ENCODE data around the gene ACTR3C.
"Not testable (repeated sequence)": the region's sequence is repeated elsewhere in the genome, so short reads cannot be mapped to it uniquely, and the experiment has no call there.

ACTR3C gene

DNA sequence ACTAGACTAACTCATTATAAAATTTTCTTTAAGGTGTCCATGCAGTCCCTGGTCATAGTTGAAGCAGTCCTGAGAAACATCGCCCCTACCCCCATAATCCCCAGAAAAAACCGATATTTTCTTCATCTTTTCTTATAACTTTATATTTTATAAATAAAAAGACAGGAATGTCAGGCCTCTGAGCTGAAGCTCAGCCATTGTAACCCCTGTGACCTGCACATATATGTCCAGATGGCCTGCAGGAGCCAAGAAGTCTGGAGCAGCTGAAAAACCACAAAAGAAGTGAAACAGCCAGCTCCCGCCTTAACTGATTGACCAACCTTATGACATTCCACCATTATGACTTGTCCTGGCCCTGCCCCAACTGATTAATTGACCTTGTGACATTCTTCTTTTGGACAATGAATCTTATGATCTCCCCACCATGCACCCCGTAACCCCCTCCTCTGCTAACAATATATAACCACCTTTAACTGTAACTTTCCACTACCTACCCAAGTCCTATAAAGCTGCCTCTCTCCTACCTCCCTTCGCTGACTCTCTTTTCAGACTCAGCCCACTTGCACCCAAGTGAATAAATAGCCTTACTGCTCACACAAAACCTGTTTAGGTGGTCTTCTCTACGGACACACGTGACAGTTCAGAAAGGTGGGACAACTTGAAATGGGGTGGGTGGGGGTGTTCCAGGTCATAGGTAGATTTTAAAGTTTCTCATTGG is 10.5 kb downstream of the ACTR3C start:
- DNase-seq, result not testable (repeated sequence)

DNA sequence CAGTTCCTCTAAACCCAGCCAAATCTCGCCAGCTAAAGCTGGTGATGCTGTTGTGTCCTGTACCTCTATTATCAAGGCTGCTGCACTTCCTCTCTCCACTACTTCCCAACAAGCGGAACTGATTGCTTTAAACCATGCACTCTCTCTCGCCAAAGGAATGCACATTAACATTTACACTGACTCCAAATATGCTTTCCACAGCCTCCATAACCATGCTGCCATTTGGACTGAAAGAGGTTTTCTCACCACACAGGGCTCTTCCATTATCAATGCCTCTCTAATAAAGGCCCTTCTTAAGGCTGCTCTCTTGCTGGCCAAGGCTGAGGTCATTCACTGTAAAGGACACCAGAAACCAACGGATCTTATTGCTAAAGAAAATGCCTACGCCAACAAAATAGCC is 11.6 kb downstream of the ACTR3C start:
- DNase-seq, result no peak

DNA sequence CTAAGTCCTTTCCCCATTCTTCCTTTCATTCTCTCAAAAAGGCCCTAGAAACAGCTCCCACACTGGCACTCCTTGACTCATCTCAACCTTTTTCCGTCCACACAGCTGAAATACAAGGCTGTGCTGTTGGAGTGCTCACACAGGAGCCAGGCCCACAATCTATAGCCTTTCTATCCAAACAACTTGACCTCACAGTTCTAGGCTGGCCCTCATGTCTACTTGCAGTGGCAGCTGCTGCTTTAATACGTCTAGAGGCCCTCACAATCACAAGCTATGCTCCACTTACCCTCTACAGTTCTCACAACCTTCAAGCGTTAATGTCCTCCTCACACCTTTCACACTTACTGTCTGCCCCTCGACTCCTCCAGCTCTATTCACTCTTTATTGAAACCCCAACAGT is 12.2 kb downstream of the ACTR3C start:
- DNase-seq, result no peak

DNA sequence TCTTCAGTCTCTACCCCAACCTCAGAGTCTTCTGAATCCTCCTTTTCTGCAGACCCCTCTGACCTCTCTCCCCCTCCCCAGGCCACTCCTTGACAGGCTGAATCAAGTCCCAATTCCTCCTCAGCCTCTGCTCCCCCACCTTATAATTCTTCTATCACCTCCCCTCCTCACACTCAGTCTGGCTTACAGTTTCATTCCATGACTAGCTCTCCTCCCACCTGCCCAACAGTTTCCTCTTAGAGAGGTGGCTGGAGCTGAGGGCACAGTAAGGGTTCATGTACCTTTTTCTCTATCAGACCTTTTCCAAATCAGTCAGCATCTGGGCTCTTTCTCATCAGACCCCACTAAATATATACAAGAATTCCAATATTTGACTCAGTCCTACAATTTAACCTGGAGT is 14.8 kb downstream of the ACTR3C start:
- no peak for DNase-seq

DNA sequence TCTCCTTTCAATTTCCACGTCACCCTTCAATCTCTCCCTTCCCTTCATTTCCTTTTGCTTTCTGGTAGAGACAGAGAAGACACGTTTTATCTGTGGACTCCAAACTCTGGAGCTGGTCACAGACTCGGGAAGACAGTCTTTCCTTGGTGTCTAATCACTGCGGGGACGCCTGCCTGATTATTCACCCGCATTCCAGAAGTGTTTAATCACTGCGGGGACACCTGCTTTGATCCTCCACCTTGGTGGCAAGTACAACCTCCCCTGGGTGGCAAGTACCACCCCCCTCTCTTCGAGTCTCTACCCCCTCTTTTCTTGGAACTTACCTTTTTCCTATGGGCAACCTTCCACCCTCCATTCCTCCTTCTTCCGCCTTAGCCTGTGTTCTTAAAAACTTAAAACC is 15.4 kb downstream of the ACTR3C start:
- DNase-seq, result no peak

DNA sequence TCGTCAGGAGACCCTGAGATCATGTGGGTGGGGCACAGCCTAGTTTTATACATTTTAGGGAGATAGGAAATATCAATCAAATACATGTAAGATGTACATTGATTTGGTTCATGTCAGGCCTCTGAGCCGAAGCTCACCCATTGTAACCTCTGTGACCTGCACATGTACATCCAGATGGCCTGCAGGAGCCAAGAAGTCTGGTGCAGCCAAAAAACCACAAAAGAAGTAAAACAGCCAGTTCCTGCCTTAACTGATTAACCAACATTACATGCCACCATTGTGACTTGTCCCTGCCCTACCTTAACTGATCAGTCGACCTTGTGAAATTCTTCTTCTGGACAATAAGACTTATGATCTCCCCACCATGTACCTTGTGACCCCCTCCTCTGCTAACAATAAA is 16.2 kb downstream of the ACTR3C start:
- no peak for DNase-seq

DNA sequence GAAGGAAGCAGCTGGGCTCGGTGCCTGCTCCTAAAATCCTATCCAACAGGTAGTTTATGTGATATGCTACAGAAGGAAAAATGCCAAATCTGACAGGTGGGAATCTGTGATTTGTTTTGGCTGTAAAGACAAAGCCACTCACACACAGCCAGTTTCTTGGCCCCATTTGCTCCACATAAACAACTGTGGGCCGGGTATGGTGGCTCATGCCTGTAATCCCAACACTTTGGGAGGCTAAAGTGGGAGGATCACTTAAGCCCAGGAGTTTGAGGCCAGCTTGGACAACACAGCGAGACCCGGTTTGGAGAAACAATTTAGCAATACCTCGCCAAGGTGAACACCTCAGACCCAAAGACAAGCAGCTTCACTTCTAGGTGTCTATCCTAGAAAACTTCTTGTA is 17.0 kb downstream of the ACTR3C start:
- not testable (repeated sequence) for DNase-seq

DNA sequence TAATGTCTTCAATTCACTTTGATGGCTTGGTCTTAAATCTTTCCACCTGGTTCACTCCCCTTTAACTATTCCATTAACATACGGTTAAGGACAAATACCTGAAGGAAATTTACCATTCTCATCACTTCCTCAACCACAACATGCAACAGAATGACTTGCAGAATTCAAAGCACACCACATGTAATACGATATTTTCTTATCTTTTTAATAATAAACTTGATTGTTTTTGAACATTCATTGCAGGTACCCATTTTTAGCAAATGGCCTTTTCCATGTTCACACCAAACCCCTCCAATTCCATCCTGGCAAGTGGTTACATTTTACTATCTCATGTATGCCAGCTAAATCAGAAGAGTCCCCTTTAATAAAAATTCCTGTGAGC is 17.5 kb downstream of the ACTR3C start:
- not testable (repeated sequence) for DNase-seq

DNA sequence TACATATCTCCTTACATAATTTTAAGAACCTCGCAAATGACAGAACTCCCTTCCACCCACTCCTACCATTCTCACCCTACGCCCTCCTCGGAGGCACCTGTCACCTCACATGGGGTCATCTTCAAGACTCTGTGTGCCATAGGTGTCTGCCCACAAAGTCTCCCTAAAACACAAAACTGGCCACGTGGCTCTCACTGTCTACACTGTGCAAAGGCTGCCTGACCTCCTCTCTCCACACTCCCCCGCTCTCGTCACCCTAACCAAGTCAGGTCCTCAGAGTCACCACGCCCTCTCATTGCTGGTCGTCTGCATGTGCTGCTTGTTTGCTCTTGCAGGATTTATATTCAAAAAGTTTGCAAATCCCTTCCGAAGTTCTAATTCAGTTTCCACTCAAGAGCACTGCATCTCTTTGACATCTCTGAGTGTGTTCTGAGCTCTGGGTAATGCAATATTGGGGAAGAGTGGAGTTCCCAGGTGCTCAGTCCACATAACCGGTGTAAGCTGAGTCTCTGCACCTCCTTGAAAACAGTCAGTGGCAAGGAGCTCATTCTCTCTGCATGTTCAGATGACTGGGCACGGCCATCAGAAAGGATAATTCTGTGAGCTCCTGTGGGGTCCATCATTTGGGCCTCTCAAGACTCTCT is 18.0 kb downstream of the ACTR3C start:
- not testable (repeated sequence) for DNase-seq

DNA sequence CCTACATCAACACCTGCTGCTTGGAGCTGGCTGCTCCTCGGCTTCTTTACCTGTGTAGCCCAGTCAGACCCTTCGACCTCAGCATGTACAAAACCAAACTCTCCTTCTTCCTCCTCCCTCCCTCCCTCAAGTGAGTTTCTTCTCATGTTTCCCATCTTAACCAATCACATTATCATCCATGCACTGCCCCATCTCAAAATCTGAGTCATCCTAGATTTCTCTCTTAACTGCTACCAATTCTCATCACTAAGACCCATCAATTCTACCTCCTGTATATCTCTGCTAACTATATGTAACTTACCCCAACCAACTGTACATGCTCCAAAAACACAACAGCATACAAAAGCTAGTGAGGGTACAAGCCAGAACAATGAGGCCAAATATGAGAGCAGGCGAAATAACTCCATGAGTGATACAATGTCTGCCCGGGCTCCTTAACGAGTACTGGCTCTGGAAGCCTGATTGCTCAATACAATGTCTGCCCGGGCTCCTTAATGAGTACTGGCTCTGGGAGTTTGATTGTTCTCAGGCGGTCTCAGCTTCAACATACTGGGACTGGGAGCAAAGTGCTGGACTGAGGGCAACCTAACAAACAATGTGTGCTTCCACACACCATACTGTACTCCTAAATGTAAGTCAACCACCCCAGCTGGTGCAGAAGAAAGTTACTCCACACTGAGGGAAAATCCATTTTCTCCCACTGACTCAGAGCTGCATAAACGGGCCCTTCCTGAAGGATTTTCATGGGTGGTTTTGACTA is 18.7 kb downstream of the ACTR3C start:
- DNase-seq, result not testable (repeated sequence)

DNA sequence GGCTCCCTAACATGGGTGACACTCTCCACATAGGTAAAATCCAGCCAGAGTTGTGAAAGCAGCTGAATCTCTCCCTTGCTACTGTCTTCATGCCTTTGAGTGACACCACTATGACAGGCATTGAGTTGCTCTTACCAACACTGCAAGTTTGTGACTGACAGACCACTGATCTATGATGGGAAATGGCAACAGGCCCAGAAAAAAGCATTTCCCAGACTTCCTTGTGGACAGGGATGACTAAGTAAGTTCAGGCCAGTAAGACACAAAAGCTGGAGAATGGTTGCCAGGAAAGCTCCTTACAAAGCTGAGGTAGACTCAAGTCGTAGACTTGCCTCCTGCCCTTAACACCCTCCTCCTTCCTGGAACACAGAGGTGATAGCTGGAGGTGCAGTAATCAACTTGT is 20.4 kb downstream of the ACTR3C start:
- not testable (repeated sequence) for DNase-seq

DNA sequence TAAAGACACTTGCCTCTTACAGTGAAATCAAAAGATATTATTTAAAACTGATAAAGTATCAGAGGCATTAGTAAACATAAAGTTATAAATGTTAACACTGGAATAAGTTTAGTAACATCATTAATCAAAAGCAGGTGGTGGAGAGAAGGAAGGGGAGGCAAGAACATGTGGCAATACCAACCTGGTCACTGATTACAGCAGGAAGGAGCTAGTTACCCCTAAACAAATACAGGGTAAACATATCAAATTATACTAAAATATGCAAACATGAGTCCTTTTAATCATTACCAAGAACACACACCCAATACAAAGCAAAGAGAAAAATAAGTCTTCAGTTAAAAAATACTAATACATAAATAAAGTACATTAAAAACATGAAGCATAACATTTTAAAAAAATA is 25.4 kb downstream of the ACTR3C start:
- not testable (repeated sequence) for DNase-seq

DNA sequence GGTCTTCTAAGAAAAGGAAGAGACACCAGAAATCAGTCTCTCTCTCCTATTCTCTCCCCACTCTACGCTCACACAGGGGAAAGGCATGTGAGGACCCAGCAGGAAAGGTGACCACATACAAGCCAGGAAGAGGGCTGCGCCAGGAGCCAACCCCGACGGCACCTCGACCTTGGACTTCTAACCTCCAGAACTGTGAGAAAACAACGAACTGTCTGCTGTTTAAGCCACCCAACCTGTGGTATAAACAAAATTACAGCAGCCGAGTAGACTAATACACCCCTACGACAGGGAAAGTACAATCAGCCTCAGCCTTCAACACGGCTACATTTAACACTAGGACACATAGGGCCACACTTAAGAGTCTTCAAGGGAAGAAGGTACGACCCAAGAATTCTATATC is 26.5 kb downstream of the ACTR3C start:
- DNase-seq, result not testable (repeated sequence)

DNA sequence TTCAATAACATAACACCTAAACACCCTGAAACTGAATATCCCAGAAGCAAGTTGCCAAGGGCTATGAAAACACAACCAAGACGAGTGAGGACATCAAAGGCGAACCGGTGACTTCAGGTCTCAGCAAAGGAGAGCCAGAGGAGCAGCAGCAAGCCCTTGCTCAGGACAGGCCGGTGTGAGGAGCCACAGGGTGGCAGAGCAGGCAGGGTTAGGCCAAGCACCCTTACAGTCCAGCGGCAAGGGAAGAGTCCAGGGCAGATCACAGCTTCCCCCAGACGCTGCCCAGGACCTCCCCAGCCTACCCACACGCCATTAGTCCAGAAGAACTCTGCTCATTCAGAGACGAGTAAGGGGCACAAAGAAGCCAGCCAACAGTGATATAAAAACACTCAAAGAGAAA is 27.7 kb downstream of the ACTR3C start:
- DNase-seq, result not testable (repeated sequence)

DNA sequence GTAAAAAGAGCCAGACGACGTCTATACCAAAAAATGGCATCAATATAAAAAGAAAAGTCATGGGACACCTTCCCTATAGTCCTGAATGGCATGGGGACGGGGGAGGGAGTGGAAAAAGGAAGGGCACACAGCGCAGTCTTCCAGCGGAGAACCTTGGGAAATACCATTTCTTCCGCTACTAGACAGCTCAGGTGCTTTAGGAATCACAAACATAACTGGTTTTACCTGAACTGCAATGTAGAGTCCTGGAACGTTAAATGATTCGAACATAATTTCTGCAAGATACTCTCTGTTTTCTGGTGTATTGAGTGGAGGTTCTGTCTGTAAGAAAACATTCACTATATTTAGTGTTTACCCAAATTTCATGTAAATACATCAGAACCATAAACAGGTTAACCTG is 28.3 kb downstream of the ACTR3C start:
- DNase-seq, result not testable (repeated sequence)

DNA sequence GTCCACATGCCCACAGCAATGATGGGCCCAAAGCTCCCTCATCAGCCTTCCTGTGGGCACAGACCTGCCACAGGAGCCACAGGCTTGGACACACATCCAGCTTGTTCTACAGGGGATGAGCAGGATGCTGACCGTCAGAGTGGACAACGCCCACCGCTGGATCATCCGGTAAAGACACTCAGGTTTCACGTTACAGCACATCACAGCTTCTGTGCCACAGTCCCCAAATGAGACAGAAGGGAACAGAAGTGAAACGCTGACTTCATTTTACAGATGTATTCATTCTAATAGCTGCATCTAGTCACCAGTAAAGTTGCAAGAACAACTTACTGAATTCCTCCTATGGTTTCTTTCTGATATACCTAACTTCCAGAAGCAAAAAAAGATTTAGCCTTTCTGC is 33.0 kb downstream of the ACTR3C start:
- DNase-seq, result not testable (repeated sequence)

DNA sequence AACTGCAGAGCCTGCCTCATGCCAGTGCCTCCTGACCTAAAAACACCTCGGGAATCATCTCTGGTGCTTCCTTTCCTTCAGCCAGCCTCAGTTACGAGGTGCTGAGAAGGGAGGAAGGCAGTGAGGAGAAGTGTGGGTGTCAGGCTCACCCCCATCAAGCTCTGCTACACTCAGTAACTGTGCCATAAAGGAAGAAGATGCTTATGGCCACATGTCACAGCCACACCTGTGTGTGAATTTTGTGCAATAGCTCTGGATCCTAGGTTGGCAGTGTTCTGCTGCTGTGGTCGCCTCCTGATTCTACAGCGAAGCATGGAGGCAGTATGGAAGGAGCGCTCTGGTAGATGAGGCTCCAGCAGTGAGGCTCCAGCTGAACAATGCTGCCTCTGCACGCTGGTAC is 34.5 kb downstream of the ACTR3C start:
- not testable (repeated sequence) for DNase-seq

DNA sequence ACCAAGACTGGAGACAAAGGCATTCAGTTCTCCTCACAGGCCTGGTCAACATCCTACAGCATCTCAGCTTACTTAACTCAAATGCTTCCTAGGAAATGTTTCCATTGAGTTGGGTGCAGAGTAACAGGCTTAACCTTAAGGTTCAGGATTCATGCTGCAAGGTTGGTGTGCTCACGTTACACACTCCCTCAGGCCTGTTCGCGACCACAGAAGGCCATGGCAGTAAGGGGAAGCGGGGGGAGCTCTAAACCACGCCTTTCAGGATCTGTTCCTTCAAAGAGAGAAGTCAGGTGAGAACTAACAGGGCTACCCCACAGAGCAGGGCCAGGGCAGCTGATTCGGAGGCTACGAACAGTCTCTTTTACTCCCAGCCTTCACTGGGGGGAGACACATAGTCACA is 35.5 kb downstream of the ACTR3C start:
- DNase-seq, result not testable (repeated sequence)

DNA sequence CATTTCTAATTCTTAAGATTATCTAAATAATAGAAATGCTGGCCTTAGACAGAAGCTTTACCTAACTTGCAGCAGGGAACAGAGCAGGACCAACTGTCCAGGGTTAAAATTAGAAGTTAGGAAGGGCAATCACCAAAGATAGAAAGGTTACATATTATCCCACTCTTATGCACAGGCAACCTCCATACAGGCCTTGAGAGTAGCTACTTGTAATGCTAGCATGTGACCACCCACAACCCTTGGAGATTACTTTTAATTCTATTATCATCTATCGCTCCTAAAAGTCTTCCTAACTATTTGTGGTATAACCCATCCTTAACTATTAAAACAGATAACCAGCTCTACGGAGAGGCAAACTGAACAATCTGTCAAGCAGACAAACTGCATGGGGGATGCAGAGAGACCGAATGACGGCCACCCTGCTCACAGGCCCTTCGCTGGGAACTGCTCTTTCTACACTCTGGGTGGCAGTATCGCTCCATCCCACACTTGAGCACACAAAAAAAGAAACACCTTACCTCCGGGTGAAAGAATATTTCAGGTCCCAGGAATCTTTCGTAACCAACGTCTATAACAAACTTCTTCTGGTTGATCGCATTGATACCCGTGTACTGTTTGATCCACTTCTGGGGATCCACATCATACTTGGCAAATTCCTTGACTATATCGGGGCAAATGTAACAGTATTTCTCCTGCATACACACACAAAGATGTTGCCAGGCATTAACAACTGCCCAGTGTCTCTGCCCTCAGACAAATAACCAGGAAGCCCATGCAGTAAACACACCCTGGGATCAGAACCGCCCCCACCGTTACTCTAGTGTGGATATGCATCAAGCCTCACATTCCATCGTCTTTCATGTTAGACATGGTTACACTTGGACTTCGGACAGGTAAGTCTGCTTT is 37.2 kb downstream of the ACTR3C start:
- DNase-seq, result not testable (repeated sequence)

DNA sequence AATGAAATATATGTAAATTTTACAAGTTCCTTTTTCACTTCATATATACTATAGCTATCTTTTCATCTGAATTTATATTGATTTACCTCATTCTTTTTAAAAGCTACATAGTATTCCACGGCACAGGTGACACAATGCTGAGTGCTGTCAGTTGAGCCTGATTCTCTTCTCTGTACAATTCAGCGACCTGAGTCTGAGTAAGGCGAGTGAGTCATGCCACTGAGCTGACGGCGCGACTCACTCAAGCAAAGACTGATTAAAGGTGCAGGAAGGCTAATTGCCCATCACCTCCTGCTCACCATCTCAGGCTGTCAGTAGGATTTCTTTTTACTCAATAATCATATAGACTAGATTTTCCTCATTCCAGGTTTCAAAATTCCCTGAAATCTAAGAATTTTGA is 39.7 kb downstream of the ACTR3C start:
- DNase-seq, result not testable (repeated sequence)

DNA sequence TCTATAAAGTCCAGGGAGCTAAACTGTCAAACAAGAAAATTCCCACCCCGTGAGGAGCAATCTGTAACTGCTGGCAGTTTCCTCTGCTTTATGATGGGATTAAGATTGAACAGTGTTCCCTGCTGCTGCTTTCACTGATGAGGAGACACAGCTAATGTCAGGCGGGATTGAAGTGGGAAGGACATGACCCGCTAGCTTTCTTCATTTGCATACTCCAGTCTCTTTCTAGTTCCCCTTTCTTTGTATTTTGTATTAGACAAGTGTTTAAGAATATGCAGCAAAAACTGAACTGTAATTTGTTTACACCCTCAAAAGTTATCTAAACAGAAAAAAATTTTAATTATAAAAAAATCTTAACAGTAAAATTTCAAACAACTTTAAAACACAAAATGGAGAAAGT is 40.2 kb downstream of the ACTR3C start:
- not testable (repeated sequence) for DNase-seq

DNA sequence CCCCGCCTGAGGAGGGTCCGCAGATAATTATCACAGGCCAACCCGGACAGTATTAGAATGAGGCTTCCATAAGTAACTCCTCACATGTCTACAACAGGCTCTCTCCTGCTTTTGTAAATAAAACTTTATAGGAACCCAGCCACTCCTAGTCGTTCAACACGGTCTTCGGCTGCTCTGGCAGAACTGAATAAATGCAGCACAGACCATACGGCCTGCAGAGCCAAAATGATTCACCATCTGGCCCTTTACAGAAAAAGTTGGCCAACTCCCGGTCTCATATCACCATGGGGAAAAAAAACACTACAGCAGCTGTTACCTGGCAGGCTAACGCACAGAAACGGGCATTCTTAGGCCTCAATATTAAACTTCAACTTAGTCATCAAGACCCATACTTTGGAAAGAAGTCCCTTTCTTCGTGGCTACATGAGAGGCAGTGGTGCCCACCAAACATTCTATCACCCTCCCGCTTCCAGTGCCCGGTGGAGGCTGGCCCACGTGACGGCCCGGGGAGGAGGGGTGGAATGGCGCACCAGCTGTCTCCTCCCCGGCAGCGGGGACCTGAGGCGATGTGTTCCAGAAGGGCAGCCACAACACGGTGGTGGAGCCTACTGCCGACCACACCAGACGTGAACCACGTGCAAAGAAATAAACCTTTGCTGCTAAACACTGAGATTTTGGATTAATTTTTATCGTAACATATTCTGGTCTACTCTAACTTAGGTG is 41.5 kb downstream of the ACTR3C start:
- DNase-seq, result not testable (repeated sequence)

Data from NCI-H1048 (cell line).